Transverse colon (tissue), 4 donors: ENCODE measurements around the gene AHNAK2. TPM values are rescaled to one million over a fixed set of nuclear protein-coding genes. Genes with fewer than 3 reads are reported as not detected.

Experiments used
- DNase-seq: peaks from one replicate; pipeline ENCODE4 v3.0.0-alpha.2; 2019
- H3K27ac ChIP-seq, 4 donors: fragments of 200-600 bp; sonication (generic); 2 replicates each; pipeline ENCODE4 v1.5.1; 2016 to 2018; ENCODE audit warnings: inconsistent platforms in 4 of 4
- H3K27me3 ChIP-seq: fragments of 200-600 bp; sonication (generic); 2 replicates; pipeline ENCODE4 v1.5.1; 2017; ENCODE audit warnings: inconsistent platforms
- H3K36me3 ChIP-seq, 4 donors: fragments of 200-600 bp; sonication (generic); 2 replicates each; pipeline ENCODE4 v1.5.1; 2017 to 2019; ENCODE audit warnings: inconsistent platforms in 4 of 4
- H3K4me1 ChIP-seq, 4 donors: fragments of 200-600 bp; sonication (generic); 2 replicates each; pipeline ENCODE4 v1.5.1; 2017 to 2020; ENCODE audit warnings: inconsistent platforms in 4 of 4
- H3K4me3 ChIP-seq, 4 donors: fragments of 200-600 bp; sonication (generic); 1 replicate in 1 of 4; 2 replicates in 3 of 4; pipeline versions ENCODE4 v1.5.1 to v1.6.1; 2017 to 2019; ENCODE audit warnings: inconsistent platforms in 4 of 4
- H3K9me3 ChIP-seq, 2 donors: fragments of 200-600 bp; sonication (generic); 2 replicates each; pipeline ENCODE4 v1.5.1; 2017 to 2019; ENCODE audit warnings: inconsistent platforms in 2 of 2
- CTCF ChIP-seq, 5 experiments: fragments of 200-600 bp in 3 of 5; fragments of 450-650 bp in 2 of 5; sonication (generic) in 3 of 5; IDR thresholded peaks; 1 replicate in 2 of 5; 2 replicates in 3 of 5; pipeline ENCODE4 v1.5.1; 2016 to 2017; ENCODE audit warnings: antibody characterized with exemption in 5 of 5, inconsistent platforms in 3 of 5, mild to moderate bottlenecking in 2 of 5, moderate library complexity in 1 of 5
- EP300 ChIP-seq: sonication (generic); formaldehyde crosslinking; IDR thresholded peaks from one replicate; pipeline ENCODE4 v1.6.1; 2017; ENCODE audit warnings: antibody characterized with exemption, low read depth
- POLR2A ChIP-seq: fragments of 450-650 bp; IDR thresholded peaks from one replicate; pipeline ENCODE4 v1.6.1; 2016; ENCODE audit warnings: antibody characterized with exemption, mild to moderate bottlenecking, moderate library complexity
- POLR2AphosphoS5 ChIP-seq, 3 donors: sonication (generic); formaldehyde crosslinking; IDR thresholded peaks; one replicate each; pipeline ENCODE4 v1.6.1; 2016; ENCODE audit warnings: antibody characterized with exemption in 3 of 3
- WGBS, 2 donors: methylation state at CpG; one replicate each; pipeline ENCODE4 v1.1.5; 2018; ENCODE audit warnings: low coverage in 1 of 2; 5-methylcytosine and 5-hydroxymethylcytosine counted together
- in situ Hi-C, 4 donors: fragments of 200-750 bp; cut with MboI; loops; one replicate each; pipeline versions ENCODE4 v1.15.0 to v1.15.1; 2017; ENCODE audit warnings: low sequenced_read_pairs in 3 of 4, low pct_ligation_motif_present in 1 of 4, low pct_unique_long_range_greater_than_20kb in 1 of 4
- intact Hi-C: fragments of 100-400 bp; cut with DNase I; formaldehyde crosslinking; loops from one replicate; pipeline ENCODE4 v1.15.1; 2023; ENCODE audit warnings: low total_unique reads
- total RNA-seq, 4 donors: library from RNA; depleted of rRNA; stranded (reverse); fragments of >200 nt; gene quantifications; one replicate each; pipeline ENCODE4 v1.1.0, GENCODE V29; 2016

AHNAK2 gene
- total RNA-seq, 4 donors from 2014 or later: 19.4 to 75.2 (median 28.5) TPM

- no peak overlapping the region for H3K4me3 ChIP-seq
- no peak overlapping the region for H3K27ac ChIP-seq
- in situ Hi-C loops (no loop called here), intact Hi-C loops (no loop called here)
- no peak for TF ChIP-seq POLR2A
- TF ChIP-seq CTCF (IDR thresholded peaks at IDR 0.05): no peak
- no peak for TF ChIP-seq EP300
- no peak for TF ChIP-seq POLR2AphosphoS5 (IDR thresholded peaks at IDR 0.05)
- DNase-seq: no peak
- no peaks in the 10 kb centered on the region for H3K36me3 ChIP-seq
- peaks cover 0 to 6% (median 0%) of the 10 kb centered on the region in 4 donors for H3K4me1 ChIP-seq
- WGBS, 2 donors: 78 to 81% methylated on average over 5 to 24 of the region's 24 CpGs
- no peaks in the 10 kb centered on the region for H3K27me3 ChIP-seq
- H3K9me3 ChIP-seq: no peaks in the 10 kb centered on the region
Measured at GRCh38 chr14:104898870-104899510, 79.2 kb downstream of the AHNAK2 start.

GRCh38 chr14:104898195-104898558, 80.0 kb downstream of the AHNAK2 start:
- no peaks in the 10 kb centered on the region for H3K27me3 ChIP-seq
- H3K9me3 ChIP-seq: no peaks in the 10 kb centered on the region
- in situ Hi-C loops: no loop called here
- H3K27ac ChIP-seq: no peak overlapping the region
- H3K36me3 ChIP-seq: no peaks in the 10 kb centered on the region
- peaks cover 0 to 6% (median 0%) of the 10 kb centered on the region in 4 donors for H3K4me1 ChIP-seq
- WGBS, 2 donors: 85 to 92% methylated on average over 6 to 7 of the region's 7 CpGs
- no peak overlapping the region for H3K4me3 ChIP-seq
- intact Hi-C loops: no loop called here
- TF ChIP-seq POLR2AphosphoS5 (IDR thresholded peaks at IDR 0.05): no peak
- no peak for TF ChIP-seq POLR2A
- no peak for TF ChIP-seq CTCF (IDR thresholded peaks at IDR 0.05)
- TF ChIP-seq EP300: no peak
- DNase-seq: no peak

- Histone ChIP-seq H3K9me3 (no peaks in the 10 kb centered on the region), H3K27me3 (no peaks in the 10 kb centered on the region), H3K4me3 (no peak overlapping the region), H3K27ac (no peak overlapping the region), H3K36me3 (no peaks in the 10 kb centered on the region), H3K4me1 (peaks cover 0 to 6% (median 0%) of the 10 kb centered on the region in 4 donors)
- intact Hi-C loops (loop anchor here (2.0 kb wide), 1 partner anchor 147 kb away; no protein-coding TSS in a partner anchor), in situ Hi-C loops (no loop called here)
- 82 to 90% methylated on average over 2 to 37 of the region's 37 CpGs for WGBS, 2 donors
- no peak for DNase-seq
- no peak for TF ChIP-seq POLR2AphosphoS5 (IDR thresholded peaks at IDR 0.05)
- no peak for TF ChIP-seq EP300
- TF ChIP-seq POLR2A: no peak
- no peak for TF ChIP-seq CTCF (IDR thresholded peaks at IDR 0.05)
Measured at GRCh38 chr14:104897330-104898194, 80.6 kb downstream of the AHNAK2 start.

DNA sequence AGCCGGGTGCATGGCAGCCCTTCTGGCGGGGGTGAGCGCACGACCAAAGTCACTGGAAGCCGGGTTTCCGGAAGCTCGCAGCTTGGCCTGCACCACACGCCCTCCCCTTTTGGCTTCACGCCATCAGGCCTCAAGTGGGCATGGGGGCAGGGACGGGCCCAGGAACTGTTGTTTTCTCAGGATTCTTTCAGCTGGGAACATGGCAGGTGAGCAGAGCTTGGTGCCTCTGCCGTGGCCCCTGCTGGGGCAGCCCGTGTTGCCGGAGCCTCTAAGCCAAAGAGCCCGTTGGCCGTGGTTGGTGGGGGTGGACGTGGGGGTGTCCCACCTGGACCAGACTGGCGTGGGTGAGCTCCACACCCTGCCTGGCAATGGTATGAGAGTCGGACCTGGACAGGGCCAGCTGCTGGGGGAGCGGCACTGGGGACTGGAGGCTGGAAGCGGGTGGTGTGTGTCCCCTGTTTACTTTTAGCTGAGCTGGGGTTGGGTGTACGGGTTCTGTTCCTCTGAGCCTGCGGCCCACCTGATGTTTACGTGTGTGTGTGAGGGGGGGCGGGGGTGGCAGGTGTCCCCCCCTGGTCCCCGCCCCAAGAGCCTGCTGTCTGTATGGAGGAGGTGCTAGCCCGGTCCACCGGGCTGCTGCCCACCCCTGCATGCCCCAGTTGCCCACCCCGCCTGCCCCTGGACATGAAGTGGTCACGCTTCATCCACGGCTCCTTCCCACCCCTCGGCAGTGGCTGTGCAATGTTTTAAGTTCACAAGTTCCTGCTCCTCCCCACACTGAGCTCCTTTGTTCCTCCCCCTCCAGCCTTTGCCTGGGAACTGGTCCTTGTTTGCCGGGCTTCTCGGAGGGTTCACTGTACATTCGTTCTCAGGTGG, 82.2 kb downstream of the AHNAK2 start:
- in situ Hi-C loops: no loop called here
- Histone ChIP-seq H3K4me3 (no peak overlapping the region), H3K27me3 (no peaks in the 10 kb centered on the region), H3K9me3 (no peaks in the 10 kb centered on the region), H3K4me1 (peaks cover 0 to 6% (median 0%) of the 10 kb centered on the region in 4 donors), H3K36me3 (no peaks in the 10 kb centered on the region), H3K27ac (no peak overlapping the region)
- DNase-seq: peak; percentile 11
- intact Hi-C loops: loop anchor here (2.0 kb wide), 1 partner anchor 149 kb away; no protein-coding TSS in a partner anchor
- TF ChIP-seq POLR2AphosphoS5 (IDR thresholded peaks at IDR 0.05) (no peak), POLR2A (no peak), EP300 (no peak), CTCF (IDR thresholded peaks at IDR 0.05) (no peak)
- 77 to 80% methylated on average over 1 to 34 of the region's 34 CpGs for WGBS, 2 donors
